GM23248 (cell line): ENCODE measurements around the gene PLPPR2.

Experiments used
- EZH2 ChIP-seq: fragments of 200-600 bp; sonication (generic); IDR thresholded peaks from 2 replicates; pipeline ENCODE4 v1.6.1; 2018; ENCODE audit warnings: antibody characterized with exemption, mild to moderate bottlenecking; ENCODE audit not compliant: insufficient read depth, poor library complexity, severe bottlenecking
- EZH2phosphoT487 ChIP-seq: fragments of 200-600 bp; sonication (generic); IDR thresholded peaks from 2 replicates; pipeline ENCODE4 v1.6.1; 2018; ENCODE audit warnings: antibody characterized with exemption, moderate library complexity, mild to moderate bottlenecking, low read depth; ENCODE audit not compliant: insufficient read depth

DNA sequence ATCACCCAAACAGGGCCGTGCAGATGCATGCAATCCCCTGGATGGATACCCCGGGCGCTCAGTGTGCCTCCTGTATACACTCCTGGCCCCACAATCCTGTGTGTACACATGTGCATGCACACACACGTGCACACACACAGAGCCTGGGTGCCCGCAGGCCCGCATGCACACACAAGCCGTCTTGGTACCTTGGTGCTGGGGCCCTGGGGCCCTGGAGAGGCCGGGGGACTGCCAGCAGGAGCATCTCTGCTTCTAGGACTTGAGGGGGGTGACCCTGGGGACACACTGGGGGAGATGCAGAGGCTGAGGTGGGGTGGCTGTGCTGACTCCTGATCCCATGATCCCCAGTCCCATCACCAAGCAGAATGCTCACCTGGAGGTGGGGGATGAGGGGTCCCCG lies 44.4 kb downstream of the PLPPR2 start:
- TF ChIP-seq EZH2 (no peak), EZH2phosphoT487 (no peak)
